ENCODE results near the gene FAR1.

FAR1 gene

GRCh38 chr11:13761250-13761649 lies 92.8 kb downstream of the FAR1 start:
- Mint-ChIP-seq H3K4me1 (ENCODE audit: low read depth) (no peaks in the 10 kb centered on the region), H3K27me3 (peaks cover 1% of the 10 kb centered on the region), H3K9me3 (no peaks in the 10 kb centered on the region), H3K27ac (no peak overlapping the region), H3K36me3 (ENCODE audit: low read depth) (no peaks in the 10 kb centered on the region), H3K4me3 (no peak overlapping the region)
- intact Hi-C loops (cut with micrococcal nuclease), result no loop called here

GRCh38 chr11:13761716-13762115 lies 93.2 kb downstream of the FAR1 start:
- no peaks in the 10 kb centered on the region for H3K27me3 Mint-ChIP-seq

DNA sequence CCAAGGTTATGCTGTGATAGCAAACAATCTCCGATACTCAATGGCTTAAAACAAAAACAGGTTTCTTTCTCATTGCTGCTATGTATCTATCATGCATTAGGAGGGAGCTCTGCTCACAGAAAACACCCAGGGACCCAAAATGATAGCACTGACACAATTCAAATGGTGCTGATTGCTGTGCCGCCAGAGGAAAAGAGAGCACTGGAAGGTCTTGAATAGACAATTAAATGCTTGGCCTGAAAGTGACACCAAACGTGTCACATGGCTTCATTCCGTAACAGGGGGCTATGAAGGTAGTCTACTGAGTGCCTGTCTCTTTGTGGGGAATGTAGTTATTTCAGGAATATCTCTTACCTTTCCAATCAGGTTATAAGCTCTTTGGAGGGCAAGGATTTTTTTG lies 94.2 kb downstream of the FAR1 start:
- intact Hi-C loops (cut with micrococcal nuclease), result no loop called here
- no peak overlapping the region for H3K27ac Mint-ChIP-seq
- H3K4me1 Mint-ChIP-seq (ENCODE audit: low read depth), result no peaks in the 10 kb centered on the region
- H3K9me3 Mint-ChIP-seq, result no peaks in the 10 kb centered on the region
- no peaks in the 10 kb centered on the region for H3K36me3 Mint-ChIP-seq (ENCODE audit: low read depth)
- no peak overlapping the region for H3K4me3 Mint-ChIP-seq
- no peaks in the 10 kb centered on the region for H3K27me3 Mint-ChIP-seq

More at GRCh38 chr11:13761716-13762115, 93.2 kb downstream of the FAR1 start:
- intact Hi-C loops (cut with micrococcal nuclease), result no loop called here
- Mint-ChIP-seq H3K4me3 (no peak overlapping the region), H3K27ac (no peak overlapping the region), H3K9me3 (no peaks in the 10 kb centered on the region), H3K4me1 (ENCODE audit: low read depth) (no peaks in the 10 kb centered on the region), H3K36me3 (ENCODE audit: low read depth) (no peaks in the 10 kb centered on the region)

DNA sequence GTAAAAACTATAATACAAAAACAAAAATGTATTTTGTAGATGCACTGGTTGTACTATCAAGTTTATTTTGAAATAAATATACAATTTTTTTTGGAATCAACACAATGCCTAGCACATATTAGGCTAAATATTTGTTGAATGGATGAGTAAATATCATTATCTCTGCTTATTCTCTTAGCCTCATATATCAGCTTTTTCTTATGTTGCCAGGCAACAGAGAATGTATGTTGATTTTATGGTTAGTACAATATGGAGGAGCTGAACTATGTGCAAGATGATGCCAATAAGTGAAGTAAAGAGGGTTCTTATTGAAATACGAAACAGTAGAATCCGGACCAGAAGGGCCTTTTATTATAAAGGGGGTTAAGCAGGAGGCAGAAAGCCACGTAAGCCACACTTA lies 94.9 kb downstream of the FAR1 start:
- no peak overlapping the region for H3K27ac Mint-ChIP-seq
- no peaks in the 10 kb centered on the region for H3K27me3 Mint-ChIP-seq
- H3K4me3 Mint-ChIP-seq, result no peak overlapping the region
- no peaks in the 10 kb centered on the region for H3K4me1 Mint-ChIP-seq (ENCODE audit: low read depth)
- intact Hi-C loops (cut with micrococcal nuclease), result no loop called here
- H3K9me3 Mint-ChIP-seq, result no peaks in the 10 kb centered on the region
- no peaks in the 10 kb centered on the region for H3K36me3 Mint-ChIP-seq (ENCODE audit: low read depth)

DNA sequence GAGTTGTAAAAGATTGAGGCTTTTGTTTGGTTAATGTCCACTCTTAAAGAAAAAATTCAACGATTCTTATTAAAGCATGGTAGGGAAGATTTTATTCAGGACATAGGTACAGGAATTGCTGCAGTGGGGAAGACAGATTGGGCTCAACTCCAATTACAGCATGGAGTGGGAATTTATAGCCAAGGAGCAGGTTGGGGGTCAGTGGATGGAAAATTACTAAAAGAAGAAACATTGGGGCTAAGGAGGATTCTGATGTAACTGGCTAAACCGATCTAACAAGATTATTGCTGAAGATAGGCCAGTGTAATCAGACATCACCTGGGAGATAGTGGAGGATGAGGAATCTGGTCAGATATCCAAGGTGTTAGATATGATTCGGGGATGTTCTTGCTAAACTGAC lies 97.4 kb downstream of the FAR1 start:
- no peaks in the 10 kb centered on the region for H3K36me3 Mint-ChIP-seq (ENCODE audit: low read depth)
- no peak overlapping the region for H3K27ac Mint-ChIP-seq
- H3K27me3 Mint-ChIP-seq, result peaks cover 1% of the 10 kb centered on the region
- intact Hi-C loops (cut with micrococcal nuclease), result no loop called here
- no peak overlapping the region for H3K4me3 Mint-ChIP-seq
- H3K9me3 Mint-ChIP-seq, result no peaks in the 10 kb centered on the region
- H3K4me1 Mint-ChIP-seq (ENCODE audit: low read depth), result no peaks in the 10 kb centered on the region

DNA sequence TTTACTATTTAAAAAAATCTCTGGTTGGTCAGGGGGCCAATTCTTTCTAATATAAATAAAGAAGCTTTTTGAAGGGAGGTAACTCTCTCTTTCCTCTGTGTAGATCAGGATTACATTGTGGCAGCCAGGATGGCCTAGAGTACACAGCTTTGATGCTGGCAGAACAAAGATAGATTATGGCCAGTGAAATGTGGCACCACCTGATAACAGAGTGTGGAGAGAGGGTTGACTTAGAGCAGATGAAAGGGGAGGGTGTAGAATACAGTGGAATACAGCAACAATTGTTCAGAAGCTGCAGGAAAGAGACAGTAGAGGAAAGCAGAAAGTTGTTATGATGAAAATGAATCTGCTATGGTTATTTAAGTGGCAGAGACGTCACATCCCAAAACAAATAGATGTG lies 99.0 kb downstream of the FAR1 start:
- no peaks in the 10 kb centered on the region for H3K4me1 Mint-ChIP-seq (ENCODE audit: low read depth)

GRCh38 chr11:13769188-13769587 lies 100.7 kb downstream of the FAR1 start:
- H3K27ac Mint-ChIP-seq, result no peak overlapping the region
- intact Hi-C loops (cut with micrococcal nuclease), result no loop called here

More for the DNA sequence above, 99.0 kb downstream of the FAR1 start:
- Mint-ChIP-seq H3K4me3 (no peak overlapping the region), H3K27me3 (peaks cover 5% of the 10 kb centered on the region), H3K27ac (no peak overlapping the region), H3K36me3 (ENCODE audit: low read depth) (no peaks in the 10 kb centered on the region), H3K9me3 (no peaks in the 10 kb centered on the region)
- intact Hi-C loops (cut with micrococcal nuclease), result no loop called here

GRCh38 chr11:13771151-13771550 lies 102.7 kb downstream of the FAR1 start:
- Mint-ChIP-seq H3K27me3 (peaks cover 7% of the 10 kb centered on the region), H3K9me3 (no peaks in the 10 kb centered on the region), H3K36me3 (ENCODE audit: low read depth) (no peaks in the 10 kb centered on the region), H3K27ac (no peak overlapping the region), H3K4me3 (no peak overlapping the region), H3K4me1 (ENCODE audit: low read depth) (no peaks in the 10 kb centered on the region)
- intact Hi-C loops (cut with micrococcal nuclease), result loop anchor here (5.0 to 10.0 kb wide), 3 partner anchors 186 to 684 kb away; no protein-coding TSS in a partner anchor

More at GRCh38 chr11:13769188-13769587, 100.7 kb downstream of the FAR1 start:
- Mint-ChIP-seq H3K4me3 (no peak overlapping the region), H3K9me3 (no peaks in the 10 kb centered on the region), H3K27me3 (peaks cover 7% of the 10 kb centered on the region), H3K36me3 (ENCODE audit: low read depth) (no peaks in the 10 kb centered on the region), H3K4me1 (ENCODE audit: low read depth) (no peaks in the 10 kb centered on the region)

DNA sequence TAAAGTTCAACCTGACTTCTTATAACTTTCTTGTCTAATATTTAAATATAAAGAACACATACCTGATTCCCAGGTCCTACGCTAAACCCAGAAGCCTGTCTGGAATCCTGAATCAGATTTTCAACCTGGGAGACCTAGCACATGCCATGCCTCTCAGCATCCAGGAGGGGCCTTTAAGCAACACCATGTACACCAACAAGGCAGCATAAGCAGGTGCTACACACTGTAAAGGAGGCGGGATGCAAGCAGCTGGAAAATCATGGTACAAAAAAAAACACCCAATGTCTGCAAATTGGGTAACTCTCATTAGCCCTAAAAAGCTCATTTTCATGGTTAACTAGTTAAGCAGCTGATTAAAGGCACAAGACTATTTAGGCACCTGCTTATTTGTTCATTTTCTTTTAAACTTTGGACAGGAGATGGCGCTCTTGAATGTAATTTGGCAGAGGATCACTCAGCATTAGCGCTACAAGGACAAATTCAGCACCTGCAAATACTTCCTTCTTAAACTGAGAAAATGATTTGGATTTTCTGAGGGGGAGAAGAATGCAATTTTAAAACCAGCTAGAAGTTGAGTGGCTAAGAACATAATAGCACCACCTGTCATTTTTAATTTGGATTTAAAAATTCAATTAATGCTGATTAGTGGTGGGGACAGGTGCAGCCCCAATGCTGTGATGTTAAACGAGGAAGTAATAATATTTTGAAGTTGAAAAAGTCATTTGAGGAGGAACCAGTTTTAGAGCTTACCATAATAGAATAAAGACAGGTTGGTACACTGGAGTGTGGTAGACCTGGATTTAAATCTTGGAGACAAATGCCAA lies 104.0 kb downstream of the FAR1 start:
- no peaks in the 10 kb centered on the region for H3K4me1 Mint-ChIP-seq (ENCODE audit: low read depth)
- H3K27me3 Mint-ChIP-seq, result peaks cover 10% of the 10 kb centered on the region
- H3K27ac Mint-ChIP-seq, result no peak overlapping the region
- H3K4me3 Mint-ChIP-seq, result no peak overlapping the region
- H3K9me3 Mint-ChIP-seq, result no peaks in the 10 kb centered on the region
- no peaks in the 10 kb centered on the region for H3K36me3 Mint-ChIP-seq (ENCODE audit: low read depth)
- intact Hi-C loops (cut with micrococcal nuclease), result loop anchor here (1.0 to 10.0 kb wide), 4 partner anchors 185 to 682 kb away; no protein-coding TSS in a partner anchor

DNA sequence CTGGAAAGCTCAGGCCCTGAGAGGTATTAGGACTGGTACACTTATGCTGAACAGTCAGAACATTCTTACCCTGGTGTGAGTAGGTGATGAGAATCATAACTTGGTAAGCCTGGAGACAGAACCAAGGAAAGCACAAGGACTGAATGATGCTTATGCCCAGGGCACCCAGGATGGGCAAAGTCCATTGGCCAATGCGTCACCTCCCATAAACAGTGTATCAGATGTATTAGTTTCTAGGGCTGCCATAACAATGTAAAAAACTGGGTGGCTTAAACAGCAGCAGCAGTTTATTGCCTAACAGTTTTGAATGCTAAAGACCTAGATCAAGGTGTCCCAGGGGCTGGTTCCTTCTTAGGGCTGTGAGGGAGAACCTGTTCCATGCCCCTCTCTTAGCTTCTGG lies 107.0 kb downstream of the FAR1 start:
- Mint-ChIP-seq H3K27ac (no peak overlapping the region), H3K27me3 (peaks cover 12% of the 10 kb centered on the region)

DNA sequence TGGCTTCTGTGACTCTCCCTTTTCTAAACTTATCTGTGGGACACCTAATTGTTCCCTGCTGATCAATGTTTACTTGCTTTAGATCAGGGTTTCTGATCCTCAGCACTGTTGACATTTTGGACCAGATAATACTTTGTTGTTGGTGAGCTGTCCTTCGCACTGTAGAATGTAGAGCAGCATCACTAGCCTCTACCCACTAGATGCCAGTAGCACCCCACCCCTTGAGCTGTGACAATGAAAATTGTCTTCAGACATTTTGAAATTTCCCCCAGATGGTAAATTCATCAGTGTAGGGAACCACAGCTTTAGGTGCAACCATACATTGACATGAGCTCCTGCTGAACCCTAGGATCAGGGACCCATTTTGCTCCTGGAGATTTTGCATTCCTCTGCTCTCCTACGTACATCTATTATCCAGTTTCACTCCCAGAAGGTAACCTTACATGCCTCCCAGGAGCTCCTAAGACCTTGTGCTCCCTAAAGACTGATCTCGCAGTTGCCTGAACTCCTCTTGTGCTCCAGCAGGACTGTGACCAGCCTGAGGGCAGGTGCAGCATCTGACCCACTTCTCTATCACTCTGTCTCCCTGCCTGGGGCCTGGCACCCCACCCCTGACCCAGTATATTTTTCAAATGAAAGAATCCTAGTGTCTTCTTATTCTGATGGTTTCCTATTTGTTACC lies 107.8 kb downstream of the FAR1 start:
- H3K9me3 Mint-ChIP-seq, result no peaks in the 10 kb centered on the region
- H3K27me3 Mint-ChIP-seq, result peaks cover 10% of the 10 kb centered on the region
- intact Hi-C loops (cut with micrococcal nuclease), result loop anchor here (10.0 kb wide), 1 partner anchor 679 kb away; no protein-coding TSS in a partner anchor
- H3K27ac Mint-ChIP-seq, result no peak overlapping the region
- no peaks in the 10 kb centered on the region for H3K36me3 Mint-ChIP-seq (ENCODE audit: low read depth)
- no peak overlapping the region for H3K4me3 Mint-ChIP-seq
- H3K4me1 Mint-ChIP-seq (ENCODE audit: low read depth), result no peaks in the 10 kb centered on the region

More for the DNA sequence above, 107.0 kb downstream of the FAR1 start:
- Mint-ChIP-seq H3K4me3 (no peak overlapping the region), H3K4me1 (ENCODE audit: low read depth) (no peaks in the 10 kb centered on the region), H3K9me3 (no peaks in the 10 kb centered on the region), H3K36me3 (ENCODE audit: low read depth) (no peaks in the 10 kb centered on the region)
- intact Hi-C loops (cut with micrococcal nuclease), result loop anchor here (10.0 kb wide), 1 partner anchor 679 kb away; no protein-coding TSS in a partner anchor

GRCh38 chr11:13777341-13777985 lies 109.0 kb downstream of the FAR1 start:
- H3K27me3 Mint-ChIP-seq, result peaks cover 7% of the 10 kb centered on the region
- no peak overlapping the region for H3K4me3 Mint-ChIP-seq
- no peaks in the 10 kb centered on the region for H3K9me3 Mint-ChIP-seq
- H3K27ac Mint-ChIP-seq, result no peak overlapping the region
- intact Hi-C loops (cut with micrococcal nuclease), result loop anchor here (10.0 kb wide), 1 partner anchor 677 kb away; no protein-coding TSS in a partner anchor
- no peaks in the 10 kb centered on the region for H3K36me3 Mint-ChIP-seq (ENCODE audit: low read depth)
- no peaks in the 10 kb centered on the region for H3K4me1 Mint-ChIP-seq (ENCODE audit: low read depth)

DNA sequence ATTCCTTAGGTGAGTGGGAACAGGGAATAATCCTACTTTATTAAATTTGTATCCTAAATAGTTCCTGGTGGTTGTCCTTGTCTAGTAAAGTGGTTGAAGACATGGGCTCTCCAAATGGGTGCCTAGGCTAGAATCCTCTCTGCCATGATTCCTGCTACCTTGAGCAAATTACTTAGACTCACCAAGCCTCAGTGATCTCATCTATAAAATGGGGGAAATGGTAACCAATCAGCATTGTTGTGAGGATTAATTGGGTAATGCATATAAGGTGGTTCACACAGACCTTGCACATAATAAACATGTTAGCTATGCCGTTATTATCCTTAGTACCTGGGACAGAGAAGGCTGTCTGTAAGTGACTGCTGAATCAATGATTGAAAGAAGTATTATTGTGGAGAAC lies 109.9 kb downstream of the FAR1 start:
- Mint-ChIP-seq H3K36me3 (ENCODE audit: low read depth) (no peaks in the 10 kb centered on the region), H3K4me1 (ENCODE audit: low read depth) (no peaks in the 10 kb centered on the region), H3K9me3 (no peaks in the 10 kb centered on the region), H3K4me3 (no peak overlapping the region), H3K27ac (no peak overlapping the region), H3K27me3 (peaks cover 5% of the 10 kb centered on the region)
- intact Hi-C loops (cut with micrococcal nuclease), result loop anchor here (10.0 kb wide), 1 partner anchor 676 kb away; no protein-coding TSS in a partner anchor

DNA sequence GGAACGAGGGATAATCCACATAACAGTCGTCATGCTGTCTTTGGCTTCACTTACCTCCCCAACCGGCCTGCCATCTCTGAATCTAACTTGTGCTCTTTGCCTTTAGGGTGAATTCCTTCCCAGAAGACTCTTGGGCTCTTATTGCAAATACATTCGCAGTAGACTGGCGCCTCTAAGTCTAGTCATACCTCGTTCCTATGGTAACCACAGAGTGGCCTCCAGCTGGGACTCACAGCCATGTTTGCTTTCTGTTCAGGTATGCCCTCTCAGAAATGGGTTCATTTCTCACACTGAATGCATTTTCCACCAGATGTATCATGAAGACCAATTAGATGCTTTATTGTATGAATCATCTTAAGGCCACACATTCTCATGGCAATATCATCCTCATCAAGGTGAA lies 112.7 kb downstream of the FAR1 start:
- intact Hi-C loops (cut with micrococcal nuclease), result no loop called here
- no peaks in the 10 kb centered on the region for H3K36me3 Mint-ChIP-seq (ENCODE audit: low read depth)
- H3K27ac Mint-ChIP-seq, result no peak overlapping the region
- H3K4me1 Mint-ChIP-seq (ENCODE audit: low read depth), result no peaks in the 10 kb centered on the region
- H3K9me3 Mint-ChIP-seq, result no peaks in the 10 kb centered on the region
- peaks cover 5% of the 10 kb centered on the region for H3K27me3 Mint-ChIP-seq
- H3K4me3 Mint-ChIP-seq, result no peak overlapping the region

All from dendritic cell treated with granulocyte-macrophage colony-stimulating factor and Interleukin-4, amounts not matched to agents 40 ng/mL and 50 ng/mL, for 4 days (primary cell).